ENCODE results near the gene CD72. TPM values are rescaled to one million over a fixed set of nuclear protein-coding genes. Genes with fewer than 3 reads are reported as not detected.
"Not testable (repeated sequence)": the region's sequence is repeated elsewhere in the genome, so short reads cannot be mapped to it uniquely, and the experiment has no call there.

CD72 gene
- polyA plus RNA-seq, 1 donor, result 2.6 TPM

- not testable (repeated sequence) for DNase-seq
Measured at GRCh38 chr9:35583521-35583920, 34.7 kb downstream of the CD72 start.

GRCh38 chr9:35579659-35580227 is 38.5 kb downstream of the CD72 start:
- not testable (repeated sequence) for DNase-seq

- DNase-seq, result no peak
Measured at GRCh38 chr9:35579130-35579529, 39.1 kb downstream of the CD72 start.

- no peak for DNase-seq
Measured at GRCh38 chr9:35577486-35577885, 40.7 kb downstream of the CD72 start.

GRCh38 chr9:35575478-35575877 is 42.7 kb downstream of the CD72 start:
- no peak for DNase-seq

GRCh38 chr9:35574578-35575122 is 43.6 kb downstream of the CD72 start:
- no peak for DNase-seq

GRCh38 chr9:35570709-35571504 is 47.3 kb downstream of the CD72 start:
- DNase-seq, result no peak

GRCh38 chr9:35569206-35569605 is 49.0 kb downstream of the CD72 start:
- DNase-seq, result no peak

GRCh38 chr9:35568196-35568595 is 50.0 kb downstream of the CD72 start:
- DNase-seq, result no peak

GRCh38 chr9:35566417-35566816 is 51.8 kb downstream of the CD72 start:
- DNase-seq, result no peak

GRCh38 chr9:35564658-35565061 is 53.6 kb downstream of the CD72 start:
- no peak for DNase-seq

- DNase-seq, result no peak
Measured at GRCh38 chr9:35563791-35564197, 54.4 kb downstream of the CD72 start.

GRCh38 chr9:35562895-35563780 is 55.1 kb downstream of the CD72 start:
- no peak for DNase-seq

- no peak for DNase-seq
Measured at GRCh38 chr9:35561468-35562261, 56.5 kb downstream of the CD72 start.

- DNase-seq, result no peak
Measured at GRCh38 chr9:35560625-35561337, 57.4 kb downstream of the CD72 start.

Other genes starting within 250 kb of the CD72 start
- gene RUSC2, start 128.3 kb downstream of the CD72 start, polyA plus RNA-seq (ENCODE audit: insufficient read length), result 78.9 TPM
- 51.2 TPM for gene TESK1, start 13.2 kb downstream of the CD72 start, polyA plus RNA-seq (ENCODE audit: insufficient read length)
- not detected for gene SIT1, start 32.5 kb upstream of the CD72 start, polyA plus RNA-seq (ENCODE audit: insufficient read length)
- not detected for gene RMRP, start 39.6 kb upstream of the CD72 start, polyA plus RNA-seq (ENCODE audit: insufficient read length)
- 21.0 TPM for gene CCDC107, start 39.9 kb upstream of the CD72 start, polyA plus RNA-seq (ENCODE audit: insufficient read length)
- gene ARHGEF39, start 46.8 kb upstream of the CD72 start, polyA plus RNA-seq (ENCODE audit: insufficient read length), result 5.6 TPM
- 0.50 TPM for gene CA9, start 55.5 kb upstream of the CD72 start, polyA plus RNA-seq (ENCODE audit: insufficient read length)
- 10,018 TPM for gene TPM2, start 71.5 kb upstream of the CD72 start, polyA plus RNA-seq (ENCODE audit: insufficient read length)
- gene TLN1, start 113.8 kb upstream of the CD72 start, polyA plus RNA-seq (ENCODE audit: insufficient read length), result 117 TPM
- gene CREB3, start 114.3 kb upstream of the CD72 start, polyA plus RNA-seq (ENCODE audit: insufficient read length), result 25.6 TPM
- gene GBA2, start 130.8 kb upstream of the CD72 start, polyA plus RNA-seq (ENCODE audit: insufficient read length), result 62.5 TPM
- 20.8 TPM for gene RGP1, start 130.9 kb upstream of the CD72 start, polyA plus RNA-seq (ENCODE audit: insufficient read length)
- not detected for gene MSMP, start 135.9 kb upstream of the CD72 start, polyA plus RNA-seq (ENCODE audit: insufficient read length)
- gene NPR2, start 173.2 kb upstream of the CD72 start, polyA plus RNA-seq (ENCODE audit: insufficient read length), result 20.4 TPM
- gene SPAG8, start 193.8 kb upstream of the CD72 start, polyA plus RNA-seq (ENCODE audit: insufficient read length), result 1.7 TPM
- gene HINT2, start 196.6 kb upstream of the CD72 start, polyA plus RNA-seq (ENCODE audit: insufficient read length), result 30.4 TPM
- gene FAM221B, start 210.3 kb upstream of the CD72 start, polyA plus RNA-seq (ENCODE audit: insufficient read length), result 0.35 TPM
- gene TMEM8B, start 210.8 kb upstream of the CD72 start, polyA plus RNA-seq (ENCODE audit: insufficient read length), result 26.9 TPM

Measured in hindlimb muscle (tissue), 1 donor.